Measurements from ENCODE around the gene FHIT.

- TF ChIP-seq CTCF (IDR thresholded peaks at IDR 0.05) (no peak), POLR2A (IDR thresholded peaks at IDR 0.05) (no peak)
Measured at GRCh38 chr3:61066800-61067199, 184.5 kb downstream of the FHIT start.

All from Peyer's patch (tissue), 4 donors.